ENCODE results near the gene IKZF3.
"Not testable (repeated sequence)": the region's sequence is repeated elsewhere in the genome, so short reads cannot be mapped to it uniquely, and the experiment has no call there.

IKZF3 gene

DNA sequence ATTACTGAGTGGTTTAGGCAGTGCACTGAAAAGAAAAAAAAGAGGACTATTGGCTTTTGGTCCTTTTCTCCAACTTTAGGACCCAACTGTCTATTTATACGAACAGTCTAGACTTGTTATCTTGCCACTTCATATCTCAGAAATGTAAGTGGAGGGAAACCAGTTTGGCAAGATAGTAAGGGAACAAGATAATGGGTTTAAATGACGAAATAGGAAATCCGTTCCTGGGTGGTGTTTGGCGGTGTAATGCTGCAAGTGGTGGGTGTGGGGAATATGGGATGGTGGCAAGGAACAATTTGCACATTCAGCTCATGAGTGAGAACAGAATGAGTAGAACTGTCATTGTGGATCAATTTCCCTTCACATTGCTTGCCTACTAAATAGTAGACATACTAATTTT, 81.6 kb downstream of the IKZF3 start:
- in situ Hi-C loops (cut with MboI; ENCODE audit: low sequenced_read_pairs) = no loop called here

- in situ Hi-C loops (cut with MboI; ENCODE audit: low sequenced_read_pairs) = no loop called here
Measured at GRCh38 chr17:39781861-39782213, 82.3 kb downstream of the IKZF3 start.

GRCh38 chr17:39781031-39781860, 82.9 kb downstream of the IKZF3 start:
- in situ Hi-C loops (cut with MboI; ENCODE audit: low sequenced_read_pairs) = no loop called here

- in situ Hi-C loops (cut with MboI; ENCODE audit: low sequenced_read_pairs) = no loop called here
Measured at GRCh38 chr17:39777534-39778365, 86.4 kb downstream of the IKZF3 start.

DNA sequence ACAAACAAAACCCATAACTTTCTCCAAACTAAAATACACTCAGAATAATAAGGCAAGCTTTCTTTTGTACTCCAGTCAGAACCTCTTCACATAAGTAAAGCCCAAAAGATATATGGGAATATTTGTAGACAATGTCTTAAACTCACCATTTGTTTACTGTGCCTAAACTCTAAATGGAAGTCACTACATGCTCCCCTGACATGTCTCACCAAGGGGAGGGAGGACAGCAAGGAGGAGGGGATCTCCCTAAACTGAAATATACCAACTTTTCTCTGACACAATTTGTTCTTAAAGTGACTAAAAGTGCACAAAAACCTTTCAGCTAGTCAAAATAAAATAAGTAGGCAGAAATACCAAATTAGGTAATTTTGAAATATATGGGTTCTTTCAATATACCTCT, 87.9 kb downstream of the IKZF3 start:
- in situ Hi-C loops (cut with MboI; ENCODE audit: low sequenced_read_pairs) = no loop called here

DNA sequence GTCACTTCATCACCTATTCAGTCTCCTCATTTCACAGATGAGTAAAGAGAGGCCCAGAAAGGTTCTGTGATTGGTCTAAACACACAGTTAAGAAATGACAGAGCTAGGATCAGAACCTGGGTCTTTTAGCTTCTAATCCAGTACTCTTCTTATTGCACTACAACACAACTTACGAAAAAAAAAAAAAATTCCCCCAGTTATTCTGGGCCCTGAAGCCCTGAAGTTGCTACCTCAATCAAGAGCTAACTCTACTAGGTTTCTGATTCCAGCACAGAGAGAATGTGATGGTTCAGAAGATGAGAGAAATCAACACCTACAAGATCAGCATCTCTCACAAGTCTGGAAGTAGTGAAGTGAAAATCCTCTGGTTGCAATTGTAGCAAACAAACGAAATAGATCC, 89.1 kb downstream of the IKZF3 start:
- in situ Hi-C loops (cut with MboI; ENCODE audit: low sequenced_read_pairs) = no loop called here

DNA sequence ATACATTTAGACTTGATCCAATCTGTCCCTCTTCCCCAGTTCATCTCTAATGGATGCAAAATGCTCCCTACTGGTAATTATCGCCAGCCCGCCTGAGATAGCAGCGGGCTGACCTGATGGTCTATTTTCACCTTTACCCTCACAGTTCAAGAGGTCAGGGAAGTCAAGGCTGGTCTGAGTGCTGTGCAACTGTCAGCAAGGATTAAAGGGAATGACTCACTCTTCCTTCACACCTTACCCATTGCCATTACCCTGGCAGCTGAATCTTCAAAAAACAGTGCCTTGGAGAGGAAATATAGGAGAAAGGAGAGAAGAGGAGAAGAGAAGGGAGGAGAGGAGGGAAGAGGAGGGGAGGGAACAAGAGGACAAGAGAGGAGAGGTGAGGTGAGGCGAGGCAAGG, 90.1 kb downstream of the IKZF3 start:
- in situ Hi-C loops (cut with MboI; ENCODE audit: low sequenced_read_pairs) = no loop called here

- in situ Hi-C loops (cut with MboI; ENCODE audit: low sequenced_read_pairs) = no loop called here
Measured at GRCh38 chr17:39772987-39773934, 90.9 kb downstream of the IKZF3 start.

DNA sequence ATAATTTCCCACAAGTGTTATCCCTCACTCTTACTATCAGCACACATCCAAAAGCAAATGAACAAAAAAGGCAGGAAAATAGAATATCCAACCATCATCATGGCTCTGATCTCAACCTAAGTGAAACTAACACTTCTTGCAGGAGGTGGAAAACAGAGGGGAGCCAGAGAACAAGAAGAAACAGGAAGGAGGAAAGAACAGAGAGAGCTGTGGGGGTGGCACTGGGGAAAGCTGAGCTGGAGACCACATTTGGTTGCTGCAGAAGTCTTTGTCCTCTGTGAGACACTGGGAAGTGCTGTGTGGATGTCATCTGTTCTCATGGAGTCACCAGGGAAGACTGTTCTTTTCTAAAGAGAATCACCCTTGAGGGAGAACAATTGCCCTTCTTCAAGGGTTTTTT, 91.7 kb downstream of the IKZF3 start:
- in situ Hi-C loops (cut with MboI; ENCODE audit: low sequenced_read_pairs) = no loop called here

DNA sequence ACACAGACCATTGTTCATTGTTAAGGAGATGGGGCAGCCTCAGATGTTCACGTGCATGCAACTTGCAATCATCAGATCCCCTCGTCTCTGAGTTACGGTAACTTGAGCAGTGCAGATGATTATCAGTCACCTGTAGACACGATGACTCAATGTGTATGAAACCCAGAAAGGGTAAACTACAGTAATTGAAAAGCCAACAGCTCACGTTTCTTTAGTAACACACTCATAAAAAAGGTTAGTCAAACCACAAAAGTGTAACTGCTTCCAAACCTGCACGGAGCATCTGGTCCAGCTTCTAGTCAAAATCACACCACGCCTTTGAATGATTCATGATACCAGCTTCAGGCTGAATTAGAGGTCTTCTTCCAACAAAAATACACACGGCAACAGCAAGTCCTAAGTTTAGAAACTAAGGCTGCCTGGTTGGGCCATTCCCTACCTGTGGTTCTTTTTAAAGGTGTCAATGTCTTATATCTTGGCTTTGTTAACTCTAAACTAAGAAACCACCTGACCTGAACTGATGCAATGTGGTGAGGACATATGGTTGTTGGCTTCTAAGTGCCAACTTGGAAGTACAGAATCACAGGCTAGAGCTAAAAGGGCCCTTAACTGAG, 94.0 kb downstream of the IKZF3 start:
- in situ Hi-C loops (cut with MboI; ENCODE audit: low sequenced_read_pairs) = no loop called here

DNA sequence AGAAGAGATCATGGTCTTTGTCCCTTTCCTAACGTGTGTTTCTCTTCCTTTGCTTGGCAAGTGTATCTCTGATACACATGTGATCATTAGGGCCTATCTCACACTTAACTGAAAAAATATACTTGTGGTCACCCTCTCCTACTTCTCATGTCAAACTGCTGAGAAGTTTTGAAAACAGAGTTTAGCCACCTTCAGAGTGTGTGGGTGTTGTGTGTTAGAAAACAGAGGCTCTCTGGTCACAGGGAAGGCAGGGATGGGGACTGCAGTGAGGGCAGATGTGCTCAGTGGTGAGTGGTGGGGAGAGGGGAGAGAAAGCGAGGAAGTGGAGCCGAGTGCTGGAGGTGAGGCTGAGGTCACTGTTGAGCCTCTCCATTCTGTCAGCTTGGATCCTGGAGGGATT, 97.0 kb downstream of the IKZF3 start:
- in situ Hi-C loops (cut with MboI; ENCODE audit: low sequenced_read_pairs) = no loop called here

- in situ Hi-C loops (cut with MboI; ENCODE audit: low sequenced_read_pairs) = no loop called here
Measured at GRCh38 chr17:39765766-39766165, 98.3 kb downstream of the IKZF3 start.

DNA sequence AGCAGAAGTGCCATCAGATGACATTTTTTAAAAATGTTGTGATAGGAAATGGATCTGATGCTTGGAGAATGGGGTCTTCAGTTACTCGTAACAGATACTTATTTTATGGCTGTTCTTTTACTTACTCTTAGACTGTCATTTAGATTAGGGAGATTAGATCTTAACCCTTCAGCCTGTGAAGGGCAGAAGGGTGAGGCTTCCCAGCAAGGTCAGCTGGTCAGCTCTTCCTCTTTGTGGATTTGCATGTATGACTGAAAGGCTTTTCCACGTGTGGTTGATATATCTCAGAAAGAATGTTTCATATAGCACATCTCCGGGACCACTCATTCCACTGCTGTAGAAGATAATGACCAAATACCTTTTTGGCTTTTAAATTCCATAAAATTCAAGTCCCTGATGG, 98.9 kb downstream of the IKZF3 start:
- in situ Hi-C loops (cut with MboI; ENCODE audit: low sequenced_read_pairs) = no loop called here

- in situ Hi-C loops (cut with MboI; ENCODE audit: low sequenced_read_pairs) = not testable (repeated sequence)
Measured at GRCh38 chr17:39764171-39764570, 99.9 kb downstream of the IKZF3 start.

- in situ Hi-C loops (cut with MboI; ENCODE audit: low sequenced_read_pairs) = no loop called here
Measured at GRCh38 chr17:39763051-39763820, 100.9 kb downstream of the IKZF3 start.

- in situ Hi-C loops (cut with MboI; ENCODE audit: low sequenced_read_pairs) = no loop called here
Measured at GRCh38 chr17:39761861-39762496, 102.1 kb downstream of the IKZF3 start.

DNA sequence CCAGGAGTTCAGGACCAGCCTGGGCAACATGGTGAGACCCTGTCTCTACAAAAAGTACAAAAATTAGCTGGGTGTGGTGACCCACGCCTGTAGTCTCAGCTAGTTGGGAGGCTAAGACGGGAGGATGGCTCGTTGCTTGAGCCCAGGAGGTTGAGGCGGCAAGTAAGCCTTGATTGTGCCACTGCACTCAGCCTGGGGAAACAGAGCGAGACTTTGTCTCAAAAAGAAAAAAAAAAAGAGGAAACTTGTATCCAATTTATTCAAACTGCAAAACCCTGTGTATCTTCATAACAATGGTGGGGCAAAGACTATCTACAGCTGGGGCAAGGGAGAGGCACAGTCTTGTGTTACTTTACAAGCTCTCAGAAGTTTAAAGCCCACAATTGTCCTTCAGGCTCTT, 104.9 kb downstream of the IKZF3 start:
- in situ Hi-C loops (cut with MboI; ENCODE audit: low sequenced_read_pairs) = no loop called here

DNA sequence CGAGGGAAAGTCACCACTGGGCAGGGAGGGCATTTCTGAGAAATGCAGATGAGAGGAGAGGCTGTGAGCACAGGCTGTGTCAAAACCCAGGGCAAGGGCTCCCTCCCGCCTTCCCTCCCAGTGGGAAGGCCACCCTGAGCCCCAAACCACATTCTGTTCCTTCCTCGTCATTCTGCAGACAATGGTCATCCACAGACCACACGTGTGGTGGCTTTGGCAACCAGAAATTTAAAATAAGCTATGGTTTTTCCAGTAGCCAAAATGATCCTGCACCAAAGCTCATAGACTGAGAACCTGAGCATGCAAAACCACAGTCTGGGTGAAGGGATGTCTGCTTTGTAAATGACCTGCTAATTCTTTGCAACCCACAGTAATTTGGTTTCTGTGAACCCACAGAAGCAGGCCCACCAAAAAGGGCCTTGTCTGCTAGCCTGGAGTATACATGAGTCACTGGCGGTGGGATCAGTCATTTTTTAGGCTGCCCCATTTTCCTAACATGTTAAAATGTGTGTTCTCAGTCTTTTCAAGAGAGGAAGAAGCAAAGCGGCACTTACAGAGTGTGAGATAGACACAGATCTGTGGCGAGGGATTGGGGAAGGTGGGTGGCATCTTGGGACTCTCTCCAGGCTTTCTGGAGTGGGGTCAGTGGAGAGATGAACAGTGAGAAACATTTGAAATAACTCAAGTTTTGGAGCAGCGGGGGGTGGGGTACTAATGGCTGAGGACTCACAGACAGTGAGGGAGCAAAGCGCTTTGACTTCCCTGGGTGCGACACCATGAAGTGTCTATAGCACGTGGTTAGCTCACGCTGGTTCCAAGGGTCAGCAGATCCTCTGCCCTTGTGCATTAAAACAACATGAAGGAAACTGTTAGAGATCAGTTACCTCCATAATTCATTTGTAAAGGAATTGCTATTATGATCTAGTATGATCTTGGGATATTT, 105.9 kb downstream of the IKZF3 start:
- in situ Hi-C loops (cut with MboI; ENCODE audit: low sequenced_read_pairs) = no loop called here

All from HL-60/S4 treated with phorbol 12-myristate 13-acetate at 8.2 ng/mL for 4 days and 3 days (cell line).